Activated CD4-positive, alpha-beta T cell treated with anti-CD3 and anti-CD28 coated beads, Interleukin-2, amount 50 U/mL, for 4 hours (primary cell): ENCODE results near the gene USH1G.
"Not testable (repeated sequence)": the region's sequence is repeated elsewhere in the genome, so short reads cannot be mapped to it uniquely, and the experiment has no call there.

ENCODE experiments used
- DNase-seq, 2 experiments: peaks; one replicate each; pipeline ENCODE4 v3.0.0-alpha.2; 2020

The USH1G gene

GRCh38 chr17:74922694-74923537 lies at the start of gene USH1G:
Gene USH1G (minus strand): TSS chr17:74923255. CDS start chr17:74923073, 182 bp downstream.
- DNase-seq = no peak

- DNase-seq = peak; percentile 75 to 78
Observed at GRCh38 chr17:74972107-74972972, 49.3 kb upstream of the USH1G start, which contains the start of gene HID1. Gene HID1 (minus strand): TSS chr17:74972759. CDS start chr17:74972656, 103 bp downstream.

GRCh38 chr17:74971842-74972106 lies 48.7 kb upstream of the USH1G start:
- no peak for DNase-seq

DNA sequence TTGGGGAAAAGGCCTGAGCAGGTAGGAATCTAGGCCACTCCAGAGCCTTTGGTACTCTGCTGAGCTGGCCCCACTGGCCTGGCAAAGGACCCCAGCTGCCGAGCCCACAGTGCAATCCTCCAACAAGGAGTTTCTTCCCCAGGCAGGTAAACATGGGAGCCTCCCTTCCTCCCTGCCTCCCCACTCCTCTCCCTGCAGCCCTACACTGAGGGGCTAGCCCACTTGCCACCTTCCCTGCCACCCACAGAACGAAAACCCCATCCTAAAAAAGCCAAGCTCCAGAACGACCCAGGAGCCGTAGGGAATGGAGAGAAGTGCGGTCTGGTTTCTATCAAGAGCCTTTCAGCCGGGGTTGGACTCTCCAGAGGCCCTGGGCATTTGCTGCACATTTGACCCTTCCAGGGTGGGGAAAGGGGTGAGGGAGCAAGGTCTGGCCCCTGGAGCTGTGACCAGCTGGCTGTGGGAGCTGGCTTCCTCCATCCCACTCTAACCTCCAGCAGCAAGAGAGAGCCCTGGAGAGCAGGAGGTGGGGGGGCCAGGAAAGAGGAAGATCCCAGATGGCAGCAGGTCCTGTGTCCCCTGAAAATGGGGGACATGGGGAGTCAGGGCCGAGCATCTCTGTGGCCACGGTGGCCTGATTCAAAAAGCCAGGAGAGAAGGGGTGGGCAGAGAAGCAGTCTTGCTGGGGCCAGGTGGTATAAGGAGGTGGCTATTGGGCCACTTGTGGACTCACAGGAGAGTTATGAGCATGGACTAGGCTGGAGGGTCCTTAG lies 48.2 kb upstream of the USH1G start:
- DNase-seq = no peak

DNA sequence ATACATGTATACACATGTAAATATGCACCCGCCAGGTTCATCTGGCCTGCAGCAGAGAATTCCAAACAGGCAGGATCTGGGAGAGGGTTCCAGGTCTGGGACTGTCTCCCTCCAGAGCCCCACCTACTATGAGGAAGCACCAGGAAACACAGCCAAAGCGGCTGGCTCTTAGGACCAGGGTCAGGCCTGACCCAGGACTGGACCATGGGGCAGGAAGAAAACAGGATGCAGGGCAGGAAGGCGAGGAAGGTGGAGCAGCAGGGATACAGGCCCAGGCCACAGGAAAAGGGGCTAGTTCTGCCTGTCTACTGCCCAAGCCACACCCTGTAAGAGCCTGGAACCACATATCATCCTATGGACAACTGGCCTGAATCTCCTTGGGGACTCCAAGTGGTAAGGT lies 47.3 kb upstream of the USH1G start:
- DNase-seq = no peak

GRCh38 chr17:74969501-74969900 lies 46.4 kb upstream of the USH1G start:
- not testable (repeated sequence) for DNase-seq

DNA sequence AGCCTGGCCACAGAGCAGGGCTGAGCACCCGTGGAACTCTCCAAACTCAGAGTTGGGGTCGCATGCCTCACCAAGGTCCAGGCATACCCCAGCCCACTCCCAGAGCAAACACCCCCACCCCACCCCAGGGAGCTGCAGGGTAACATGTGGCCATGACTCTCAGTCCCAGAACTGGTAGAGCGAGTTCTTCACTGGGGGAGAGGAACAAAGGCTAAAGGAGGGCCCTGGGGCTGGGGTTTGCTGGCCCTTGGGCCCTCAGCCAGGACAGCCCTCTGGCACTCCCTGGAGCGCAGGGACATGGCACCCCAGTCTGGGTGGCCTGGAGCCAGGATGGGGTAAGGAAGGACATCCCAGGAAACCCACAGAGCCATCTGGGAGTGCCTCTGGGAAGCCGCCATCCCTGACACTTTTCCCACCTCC lies 45.3 kb upstream of the USH1G start:
- DNase-seq = no peak

GRCh38 chr17:74964988-74965622 lies 42.0 kb upstream of the USH1G start:
- no peak for DNase-seq

- DNase-seq = no peak
Observed at GRCh38 chr17:74964246-74964761, 41.2 kb upstream of the USH1G start.

- no peak for DNase-seq
Observed at GRCh38 chr17:74963656-74964055, 40.6 kb upstream of the USH1G start.

DNA sequence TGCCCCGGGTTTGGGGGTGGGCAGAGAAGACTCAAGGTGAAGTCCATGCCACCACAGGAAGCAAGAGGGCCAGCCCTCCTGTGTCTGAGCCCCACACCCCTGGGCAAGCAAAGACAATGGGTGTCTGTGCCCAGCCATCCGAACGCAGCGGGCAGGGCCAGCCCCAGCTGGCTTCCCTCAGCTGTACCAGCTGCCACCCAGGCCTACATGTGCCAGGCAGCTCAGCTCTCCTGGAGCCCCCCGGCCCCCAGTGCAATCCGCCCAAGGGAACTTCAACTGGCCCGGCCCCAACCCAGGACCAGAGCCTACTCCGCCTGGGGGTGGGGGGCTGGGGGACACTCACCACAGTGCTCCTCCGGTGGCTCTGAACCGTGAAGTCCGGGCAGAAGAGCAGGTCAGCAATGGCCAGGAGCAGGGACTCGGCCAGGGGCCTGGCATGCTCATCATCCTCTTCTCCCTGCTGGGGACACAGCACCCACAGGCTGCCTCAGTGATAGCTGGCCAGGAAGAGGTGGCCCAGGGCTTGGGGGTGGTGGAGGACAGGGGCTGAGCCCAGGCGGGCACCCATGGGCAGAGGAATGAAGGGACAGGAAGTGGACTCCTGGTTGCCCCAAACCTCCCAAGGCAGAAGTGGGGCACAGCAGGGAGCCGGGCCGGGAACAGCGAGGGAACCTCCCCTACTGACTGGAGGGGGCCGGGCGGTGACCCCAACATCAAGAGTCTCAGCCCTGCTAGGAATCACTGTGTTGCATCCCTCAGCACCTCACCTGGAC lies 39.8 kb upstream of the USH1G start:
- no peak for DNase-seq

DNA sequence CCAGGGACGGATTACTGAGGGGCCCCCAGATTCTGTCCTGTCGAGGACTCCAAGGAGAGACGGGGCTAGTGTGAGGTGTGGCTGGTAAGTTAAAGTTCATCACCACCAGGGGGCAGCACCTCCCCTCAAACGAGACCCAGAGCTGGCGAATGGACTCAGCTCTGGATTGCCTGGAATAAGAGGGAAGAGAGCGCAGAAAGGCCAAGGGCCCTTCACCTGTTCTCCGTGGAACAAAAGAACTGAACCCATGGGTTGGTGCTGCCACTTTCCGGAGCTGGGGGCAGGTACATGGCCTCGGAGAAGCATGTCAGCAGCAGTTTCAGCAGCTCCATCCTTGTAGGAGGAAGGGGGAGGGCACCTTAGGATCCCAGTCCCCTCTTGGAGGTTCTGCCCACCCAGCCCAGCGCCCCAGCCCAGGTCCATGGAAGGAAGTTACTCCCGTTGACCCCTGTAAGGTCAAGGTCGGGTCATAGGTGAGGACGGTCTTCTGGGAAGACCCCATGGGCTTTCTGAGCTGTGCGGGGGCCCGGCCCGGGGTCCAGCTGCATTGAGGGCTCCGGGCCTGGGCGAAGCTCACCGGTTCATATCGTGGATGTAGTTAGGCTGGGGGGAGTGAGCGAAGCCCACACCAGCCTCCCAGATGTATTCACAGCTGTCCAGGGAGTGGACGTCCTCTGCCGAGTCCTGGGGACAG lies 38.7 kb upstream of the USH1G start:
- peak; percentile 80 to 84 for DNase-seq

- DNase-seq = peak; percentile 29 to 34
Observed at GRCh38 chr17:74960570-74961342, 37.7 kb upstream of the USH1G start.

DNA sequence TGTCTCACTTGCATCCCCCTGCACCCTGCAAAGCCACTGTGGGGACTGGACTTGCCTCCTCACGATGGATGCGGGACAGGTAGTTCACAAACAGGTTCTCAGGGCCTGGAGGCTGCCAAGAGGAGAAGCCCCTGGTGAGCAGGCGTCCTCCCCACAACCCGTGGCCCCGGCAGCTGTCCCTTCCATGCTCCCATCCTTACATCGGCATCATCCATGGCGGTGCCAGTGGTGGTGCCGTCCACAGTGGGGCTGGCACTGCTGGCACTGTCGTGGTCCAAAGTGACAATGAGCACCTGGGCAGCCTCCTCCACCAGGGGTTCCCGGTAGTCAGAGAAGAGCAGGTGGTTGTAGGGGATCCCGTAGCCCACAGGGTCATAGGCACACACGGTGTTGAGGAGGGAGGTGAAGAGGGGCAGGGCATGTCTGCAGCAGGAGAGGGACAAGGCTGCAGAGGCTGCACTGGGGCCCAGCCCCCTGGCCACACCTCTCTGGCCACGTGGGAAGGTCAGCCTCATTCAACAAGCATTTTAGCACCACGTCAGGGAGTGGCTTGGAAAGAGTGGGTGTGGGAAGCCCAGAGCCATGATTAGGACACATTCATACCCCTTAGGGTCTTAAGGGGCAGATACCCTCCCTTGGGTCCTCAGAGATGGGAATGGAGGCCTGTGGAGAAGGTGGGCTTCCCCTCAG lies 36.9 kb upstream of the USH1G start:
- DNase-seq = no peak

DNA sequence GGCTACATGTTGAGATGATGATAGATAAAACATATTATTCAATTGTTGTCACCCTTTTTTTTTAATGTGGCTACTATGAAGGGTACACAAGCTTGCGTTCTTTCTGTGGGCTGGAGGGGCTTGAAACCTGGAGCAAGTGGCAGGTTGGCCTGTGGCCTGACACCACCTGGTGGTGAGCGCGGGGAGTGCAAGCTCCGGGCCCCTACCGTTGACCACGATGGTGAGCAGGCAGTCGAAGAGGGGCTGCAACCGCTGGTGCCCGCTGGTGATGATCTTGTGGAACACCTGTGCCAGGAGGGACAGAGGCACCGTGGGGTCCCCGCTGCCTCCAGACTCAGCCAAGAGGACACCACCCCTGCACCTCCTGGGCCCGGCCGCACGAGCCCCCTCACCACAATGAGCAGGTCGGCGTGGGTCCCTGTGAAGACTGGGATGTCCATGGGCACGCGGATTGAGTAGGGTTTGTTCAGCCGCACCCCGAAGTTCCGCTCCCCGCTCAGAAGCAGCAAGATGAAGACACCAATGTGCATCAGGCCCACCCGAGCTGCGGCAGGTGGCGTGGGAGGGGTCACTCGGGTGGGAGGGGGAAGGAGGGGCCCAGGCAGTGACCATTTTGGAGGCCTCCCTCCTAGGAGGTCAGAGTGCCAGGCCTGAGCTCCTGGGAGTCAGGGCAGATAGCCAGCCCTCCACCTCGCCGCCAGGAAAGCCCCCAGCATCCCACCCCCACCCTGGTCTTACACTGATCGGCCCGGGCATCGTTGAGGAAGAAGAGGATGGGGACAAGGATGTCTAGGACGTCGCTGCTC lies 35.1 kb upstream of the USH1G start:
- DNase-seq = peak; percentile 71 to 75

- no peak for DNase-seq
Observed at GRCh38 chr17:74956093-74956492, 33.0 kb upstream of the USH1G start.

DNA sequence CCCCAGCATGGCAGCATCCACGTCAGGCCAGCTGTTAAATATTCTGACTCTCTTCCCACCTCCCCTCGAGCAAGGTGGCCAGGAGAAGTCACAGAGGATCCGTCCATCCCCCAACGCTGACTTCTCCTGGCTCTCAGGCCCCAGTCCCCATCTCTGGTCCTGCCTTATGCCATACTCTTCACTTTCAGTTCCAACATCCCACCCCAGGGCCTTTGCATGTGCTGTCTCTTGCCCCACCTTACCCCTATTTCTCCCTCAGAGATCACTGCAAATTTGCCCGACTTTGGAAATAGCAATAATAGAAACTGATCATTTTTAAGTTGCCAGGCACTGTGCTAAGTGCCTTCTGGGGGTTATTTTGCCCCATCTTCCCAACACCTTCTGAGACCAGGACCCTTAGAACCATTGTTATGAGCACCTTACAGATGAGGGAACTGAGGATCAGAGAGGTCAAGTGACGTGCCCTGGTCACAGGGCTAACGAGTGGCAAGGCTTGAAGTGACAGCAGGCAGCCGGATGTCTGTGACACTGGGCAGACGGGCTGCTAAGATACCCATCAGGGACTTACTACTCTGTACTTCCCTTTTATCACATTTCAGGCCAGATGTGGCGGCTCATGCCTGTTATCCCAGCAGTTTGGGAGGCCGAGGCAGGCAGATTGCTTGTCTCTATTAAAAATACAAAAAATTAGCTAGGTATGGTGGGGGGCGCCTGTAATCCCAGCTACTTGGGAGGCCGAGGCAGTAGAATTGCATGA lies 31.8 kb upstream of the USH1G start:
- no peak for DNase-seq

GRCh38 chr17:74954115-74954514 lies 31.1 kb upstream of the USH1G start:
- no peak for DNase-seq
